HG02678 (cell line): Measurements from ENCODE around the gene S100A5.
"Not testable (repeated sequence)": the region's sequence is repeated elsewhere in the genome, so short reads cannot be mapped to it uniquely, and the experiment has no call there.

Experiments used
- ATAC-seq: cut with Tn5 transposase; IDR thresholded peaks from one replicate; pipeline ENCODE4 v1.9.1; 2021; ENCODE audit warnings: mild to moderate bottlenecking, moderate library complexity; ENCODE audit not compliant: unreplicated experiment

Gene S100A5

GRCh38 chr1:153535242-153536011 lies 5.3 kb downstream of the S100A5 start, which contains the start of gene S100A6:
Gene S100A6 (minus strand): TSS chr1:153535991. CDS start chr1:153535339, 652 bp downstream.
- ATAC-seq = peak; percentile 28

- ATAC-seq = no peak
These were observed 5.9 kb downstream of the S100A5 start for GRCh38 chr1:153534925-153535241.

- ATAC-seq = no peak
These were observed 6.4 kb downstream of the S100A5 start for GRCh38 chr1:153534226-153534924.

GRCh38 chr1:153533689-153534201 lies 7.0 kb downstream of the S100A5 start:
- ATAC-seq = no peak

- ATAC-seq = no peak
These were observed 7.8 kb downstream of the S100A5 start for GRCh38 chr1:153532769-153533599.

GRCh38 chr1:153532181-153532580 lies 8.6 kb downstream of the S100A5 start:
- no peak for ATAC-seq

- ATAC-seq = no peak
These were observed 9.1 kb downstream of the S100A5 start for GRCh38 chr1:153531638-153532037.

- ATAC-seq = no peak
These were observed 13.1 kb downstream of the S100A5 start for GRCh38 chr1:153527683-153528040.

GRCh38 chr1:153527023-153527682 lies 13.6 kb downstream of the S100A5 start:
- ATAC-seq = no peak

- no peak for ATAC-seq
These were observed 14.6 kb downstream of the S100A5 start for GRCh38 chr1:153526132-153526543.

GRCh38 chr1:153525088-153525728 lies 15.5 kb downstream of the S100A5 start:
- ATAC-seq = no peak

GRCh38 chr1:153522353-153523048 lies 18.2 kb downstream of the S100A5 start:
- not testable (repeated sequence) for ATAC-seq

- ATAC-seq = not testable (repeated sequence)
These were observed 18.9 kb downstream of the S100A5 start for GRCh38 chr1:153521808-153522207.

GRCh38 chr1:153520818-153521476 lies 19.8 kb downstream of the S100A5 start:
- no peak for ATAC-seq

- not testable (repeated sequence) for ATAC-seq
These were observed 20.5 kb downstream of the S100A5 start for GRCh38 chr1:153520137-153520691.

- no peak for ATAC-seq
These were observed 21.5 kb downstream of the S100A5 start for GRCh38 chr1:153519242-153519641.

- ATAC-seq = no peak
These were observed 25.0 kb downstream of the S100A5 start for GRCh38 chr1:153515504-153516394.

GRCh38 chr1:153513666-153514065 lies 27.1 kb downstream of the S100A5 start:
- ATAC-seq = no peak
